Stimulated activated naive CD4-positive, alpha-beta T cell treated with Interleukin-2 at 50 U/mL for 16 hours (primary cell): ENCODE measurements around the gene HDLBP.
"Not testable (repeated sequence)": the region's sequence is repeated elsewhere in the genome, so short reads cannot be mapped to it uniquely, and the experiment has no call there.

Source experiments
- DNase-seq: peaks from one replicate; lab custom pipeline; 2025; lab: John Stamatoyannopoulos, UW

Gene HDLBP

GRCh38 chr2:241209271-241209670 lies 106.2 kb downstream of the HDLBP start:
- no peak for DNase-seq

- no peak for DNase-seq
Observed at GRCh38 chr2:241208058-241208457, 107.4 kb downstream of the HDLBP start.

- no peak for DNase-seq
Observed at GRCh38 chr2:241207641-241208040, 107.8 kb downstream of the HDLBP start.

GRCh38 chr2:241207151-241207550 lies 108.3 kb downstream of the HDLBP start:
- DNase-seq = no peak

- no peak for DNase-seq
Observed at GRCh38 chr2:241205086-241205485, 110.4 kb downstream of the HDLBP start.

GRCh38 chr2:241204490-241204889 lies 111.0 kb downstream of the HDLBP start:
- DNase-seq = no peak

- DNase-seq = no peak
Observed at GRCh38 chr2:241204010-241204384, 111.5 kb downstream of the HDLBP start.

- no peak for DNase-seq
Observed at GRCh38 chr2:241203218-241204009, 112.1 kb downstream of the HDLBP start.

- no peak for DNase-seq
Observed at GRCh38 chr2:241202681-241203080, 112.8 kb downstream of the HDLBP start.

- no peak for DNase-seq
Observed at GRCh38 chr2:241202268-241202585, 113.2 kb downstream of the HDLBP start.

GRCh38 chr2:241201445-241202267 lies 113.8 kb downstream of the HDLBP start:
- DNase-seq = no peak

GRCh38 chr2:241200822-241201395 lies 114.6 kb downstream of the HDLBP start:
- no peak for DNase-seq

- DNase-seq = no peak
Observed at GRCh38 chr2:241199897-241200821, 115.3 kb downstream of the HDLBP start.

GRCh38 chr2:241199286-241199685 lies 116.2 kb downstream of the HDLBP start:
- no peak for DNase-seq

GRCh38 chr2:241198381-241199279 lies 116.8 kb downstream of the HDLBP start:
- DNase-seq = no peak

- no peak for DNase-seq
Observed at GRCh38 chr2:241197947-241198346, 117.5 kb downstream of the HDLBP start.

- DNase-seq = not testable (repeated sequence)
Observed at GRCh38 chr2:241197246-241197645, 118.2 kb downstream of the HDLBP start.

GRCh38 chr2:241195506-241196130 lies 119.9 kb downstream of the HDLBP start:
- no peak for DNase-seq

- DNase-seq = no peak
Observed at GRCh38 chr2:241194811-241195210, 120.7 kb downstream of the HDLBP start.

- no peak for DNase-seq
Observed at GRCh38 chr2:241193271-241193670, 122.2 kb downstream of the HDLBP start.
